ENCODE data around the gene ZBTB6.
"Not testable (repeated sequence)": the region's sequence is repeated elsewhere in the genome, so short reads cannot be mapped to it uniquely, and the experiment has no call there.

The ZBTB6 gene

DNA sequence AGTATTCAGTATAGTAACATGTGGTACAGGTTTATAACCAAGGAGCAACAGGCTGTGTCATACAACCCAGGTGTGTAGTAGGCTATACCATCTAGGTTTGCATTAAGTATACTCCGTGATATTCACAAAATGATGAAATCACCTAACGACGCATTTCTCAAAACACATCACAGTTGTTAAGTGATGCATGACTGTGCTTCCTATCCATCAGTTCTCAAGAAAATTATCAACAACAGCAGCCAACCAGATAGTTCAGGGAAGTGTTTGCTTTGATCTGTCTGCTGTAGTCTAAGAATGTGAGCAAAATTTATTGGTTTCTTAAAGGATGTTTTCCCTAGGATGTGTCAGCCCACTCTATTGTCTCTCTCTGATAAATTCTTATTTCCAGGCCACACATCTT is 10.8 kb upstream of the ZBTB6 start:
- DNase-seq (ENCODE audit: low spot score) = no peak

DNA sequence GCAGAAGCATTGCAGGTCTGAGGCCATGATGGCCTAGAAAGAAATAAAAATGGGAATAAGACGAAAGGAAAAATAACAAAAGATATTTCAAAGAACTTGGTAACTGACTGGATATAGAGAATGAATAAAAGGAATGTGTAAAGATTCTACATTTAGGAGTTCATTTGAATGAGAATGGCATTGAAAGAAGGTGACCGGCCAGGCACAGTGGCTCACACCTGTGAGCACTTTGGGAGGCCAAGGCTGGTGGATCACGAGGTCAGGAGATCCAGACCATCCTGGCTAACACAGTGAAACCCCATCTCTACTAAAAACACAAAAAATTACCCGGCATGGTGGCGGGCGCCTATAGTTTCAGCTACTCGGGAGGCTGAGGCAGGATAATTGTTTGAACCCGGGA is 9.6 kb upstream of the ZBTB6 start:
- DNase-seq (ENCODE audit: low spot score) = no peak

DNA sequence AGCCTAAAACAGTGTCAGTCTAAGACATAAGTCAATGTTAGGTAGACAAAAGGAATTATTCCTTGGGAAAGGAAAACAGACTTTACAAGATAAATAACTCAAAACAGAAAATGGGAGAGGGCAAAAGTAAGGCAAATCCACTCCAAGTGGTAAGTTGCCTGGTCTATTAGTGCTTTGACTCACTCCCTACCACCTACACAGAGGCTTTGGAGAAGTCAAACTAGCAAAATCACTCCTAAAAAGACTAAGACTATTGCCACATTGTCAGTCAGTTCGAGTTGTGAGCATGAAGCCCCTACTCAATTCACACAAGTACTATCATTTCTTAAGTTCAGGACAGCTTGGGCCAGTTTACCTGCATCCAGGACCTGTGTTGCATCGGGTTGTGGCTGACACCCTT is 5.2 kb upstream of the ZBTB6 start:
- DNase-seq (ENCODE audit: low spot score) = no peak

DNA sequence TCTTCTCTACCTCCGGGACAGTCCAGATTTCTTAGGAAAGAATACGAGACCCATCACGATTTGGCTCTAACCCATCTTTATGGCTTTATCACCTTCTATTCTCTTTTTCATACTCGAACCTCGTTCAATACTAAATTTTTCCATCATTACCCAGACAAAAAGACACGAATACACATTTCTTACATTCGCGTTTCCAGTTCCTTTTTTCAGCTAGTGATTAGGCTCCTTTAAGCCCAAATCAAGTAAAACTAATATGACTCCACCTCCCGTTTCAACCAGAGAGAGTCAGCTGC is 506 bp downstream of the ZBTB6 start:
- no peak for DNase-seq (ENCODE audit: low spot score)

DNA sequence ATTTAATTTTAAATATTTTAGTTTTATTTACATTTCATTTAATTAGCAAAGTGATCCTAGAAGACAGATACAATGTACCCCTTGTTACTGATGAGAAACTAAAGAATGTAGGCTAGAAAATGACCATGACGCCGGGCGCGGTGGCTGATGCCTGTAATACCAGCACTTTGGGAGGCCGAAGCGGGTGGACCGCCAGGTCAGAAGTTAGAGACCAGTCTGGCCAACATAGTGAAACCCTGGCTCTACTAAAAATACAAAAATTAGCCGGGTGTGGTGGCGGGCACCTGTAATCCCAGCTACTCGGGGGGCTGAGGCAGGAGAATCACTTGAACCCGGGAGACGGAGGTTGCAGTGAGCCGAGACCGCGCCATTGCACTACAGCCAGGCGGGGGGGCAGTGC is 7.0 kb downstream of the ZBTB6 start:
- DNase-seq (ENCODE audit: low spot score) = not testable (repeated sequence)

DNA sequence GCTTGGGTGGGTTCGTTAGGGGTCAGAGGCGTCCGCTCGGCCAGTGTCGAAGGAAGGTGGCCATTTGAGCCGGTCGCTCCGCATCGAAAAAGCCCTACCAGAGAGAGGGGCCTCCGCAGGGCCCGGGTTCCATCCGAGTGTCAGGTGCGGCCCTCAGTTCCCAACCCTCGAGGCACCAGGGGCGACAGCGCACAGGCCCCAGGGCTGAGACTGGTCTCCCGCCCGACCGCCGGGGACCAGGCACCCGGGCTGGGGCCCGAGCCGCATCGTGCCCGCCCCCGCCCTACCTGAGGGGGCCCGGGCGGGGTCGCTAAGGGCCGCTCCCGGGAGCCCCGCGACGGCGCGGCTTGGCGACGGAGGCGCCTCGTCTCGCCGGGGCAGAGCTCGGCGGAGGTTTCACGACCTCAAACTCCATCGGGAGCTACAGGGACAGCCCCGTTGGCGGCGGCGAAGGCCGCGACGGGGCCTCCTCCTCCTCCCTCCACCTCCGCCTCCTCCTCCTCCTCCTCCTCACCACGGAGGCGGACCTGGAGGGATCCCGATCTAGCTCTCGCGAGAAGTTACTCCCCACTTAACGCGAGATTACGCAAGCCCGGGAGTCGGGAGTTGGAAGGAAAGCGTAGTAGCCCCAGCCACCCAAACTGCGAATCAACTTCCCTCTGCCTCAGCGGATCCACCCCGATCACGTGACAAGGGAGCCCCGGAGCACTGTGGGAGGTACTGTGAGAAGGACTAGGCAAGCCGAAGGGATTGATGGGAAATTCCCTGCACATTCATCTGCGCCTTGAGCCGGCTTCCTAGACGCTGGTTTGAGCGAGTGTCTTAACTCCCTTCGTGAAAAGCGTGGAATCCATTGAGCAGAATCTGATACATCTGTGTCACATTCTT is 8.1 kb downstream of the ZBTB6 start, which contains the start of gene RC3H2:
Gene RC3H2, minus strand, starts transcription at position 537 of the 888 bp plus-strand sequence. CDS start 7,850 bp downstream, outside the sequence.
- DNase-seq (ENCODE audit: low spot score) = peak; percentile 97

DNA sequence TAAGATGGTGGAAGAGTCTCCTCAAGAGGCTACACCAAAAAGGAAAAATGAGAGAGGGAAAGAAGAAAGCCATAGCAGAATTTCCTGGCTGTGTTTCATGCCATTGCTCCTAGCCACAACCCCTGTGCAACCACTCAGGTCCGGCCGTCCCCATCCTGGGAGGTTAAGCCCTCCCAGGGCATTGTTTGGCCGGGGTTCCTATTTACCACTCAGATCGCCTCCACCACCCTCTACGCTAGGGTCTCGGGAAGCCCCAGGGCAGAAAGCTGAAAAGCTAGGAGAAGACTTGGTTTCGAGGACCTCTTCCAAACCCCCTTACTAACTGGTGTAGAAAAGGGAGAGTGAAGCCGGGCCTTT is 8.7 kb downstream of the ZBTB6 start:
- DNase-seq (ENCODE audit: low spot score) = peak; percentile 42

DNA sequence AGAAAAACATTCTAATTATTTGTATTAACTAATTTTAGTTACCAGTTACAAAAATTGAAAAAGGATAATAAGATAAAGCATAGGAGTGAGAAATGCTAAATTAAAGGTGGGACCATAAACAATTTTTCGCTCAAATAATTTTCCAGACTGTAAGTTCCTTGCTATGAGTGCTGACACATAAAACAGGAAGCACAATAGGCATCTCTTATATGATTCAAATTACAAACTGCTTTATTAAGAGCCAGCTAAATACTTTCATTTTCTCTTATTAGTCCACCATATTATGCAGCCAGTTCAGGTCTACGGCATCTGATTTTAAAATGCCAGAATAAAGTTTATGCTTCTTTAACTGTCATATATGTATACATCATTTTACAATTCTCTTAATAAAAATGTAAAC is 12.3 kb downstream of the ZBTB6 start:
- no peak for DNase-seq (ENCODE audit: low spot score)

DNA sequence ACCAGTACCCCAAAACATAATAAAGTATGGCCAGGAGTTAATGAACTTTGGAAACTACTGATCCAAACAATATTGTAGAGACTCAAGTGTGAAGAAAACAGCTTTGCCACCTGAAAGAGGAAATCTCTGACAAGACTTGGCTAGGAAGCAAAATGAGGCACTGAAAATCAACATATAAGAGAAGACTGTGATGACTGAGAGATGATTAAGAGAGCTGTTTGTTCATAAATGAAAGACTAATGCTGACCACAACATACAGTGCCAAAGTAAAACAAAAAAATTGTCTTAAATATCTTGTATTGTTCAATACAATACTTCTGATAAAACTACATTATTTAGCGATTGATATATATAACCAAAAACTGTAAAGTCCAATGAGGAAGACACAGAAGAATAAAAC is 15.2 kb downstream of the ZBTB6 start:
- peak; percentile 9 for DNase-seq (ENCODE audit: low spot score)

DNA sequence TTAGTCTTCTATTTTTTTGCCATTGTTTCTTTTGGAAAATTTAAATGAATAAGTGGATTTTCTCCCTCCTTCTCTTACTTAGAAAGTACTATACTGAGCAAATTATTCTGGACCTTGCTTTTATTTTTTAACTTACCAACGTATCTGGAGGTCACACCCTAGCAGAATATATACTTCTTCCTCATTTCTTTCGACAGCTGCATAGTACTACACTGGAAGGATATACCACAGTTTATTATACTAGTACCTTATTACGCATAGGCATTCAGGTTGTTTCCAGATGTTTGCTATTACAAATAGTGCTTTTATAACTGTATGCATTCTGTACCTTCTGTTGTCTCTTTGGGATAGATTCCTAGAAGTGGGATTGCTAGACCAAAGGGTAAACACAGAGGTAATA is 24.6 kb downstream of the ZBTB6 start:
- DNase-seq (ENCODE audit: low spot score) = no peak

DNA sequence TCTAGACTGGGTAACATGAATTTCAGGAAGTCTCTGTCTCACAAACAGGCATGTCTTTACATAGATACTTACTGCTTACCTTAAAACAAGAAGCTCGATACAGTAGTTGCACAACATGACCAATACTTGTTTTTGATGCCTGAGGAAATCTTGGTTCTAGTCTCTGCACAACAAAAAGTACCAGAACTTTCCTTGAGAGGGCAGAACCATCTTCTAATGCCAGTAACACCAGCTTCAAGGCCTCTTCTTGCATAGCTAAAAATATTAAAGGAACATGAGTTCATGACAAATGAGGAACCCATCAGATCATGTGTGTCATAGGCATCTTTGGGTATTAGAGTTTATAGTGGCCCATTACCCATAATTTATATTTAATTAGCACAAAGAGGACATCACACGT is 30.0 kb downstream of the ZBTB6 start:
- no peak for DNase-seq (ENCODE audit: low spot score)

DNA sequence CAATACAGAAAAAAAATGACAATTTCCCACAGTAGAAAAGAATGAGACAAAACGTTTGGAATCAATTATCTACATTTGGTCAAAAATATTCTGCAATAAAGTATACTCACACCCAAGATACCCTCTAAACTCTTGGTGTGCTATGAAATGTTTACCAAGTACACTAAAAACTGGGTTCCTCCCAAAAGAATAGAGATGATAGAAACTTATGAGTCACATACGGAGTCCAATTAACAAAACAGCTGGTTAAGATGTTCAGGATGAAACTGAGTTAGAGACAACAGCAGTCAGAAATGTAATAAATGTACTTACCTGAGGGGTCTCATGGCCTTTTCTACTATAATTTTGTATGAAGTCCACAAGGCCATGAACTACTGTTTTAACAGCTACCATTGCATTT is 33.7 kb downstream of the ZBTB6 start:
- no peak for DNase-seq (ENCODE audit: low spot score)

DNA sequence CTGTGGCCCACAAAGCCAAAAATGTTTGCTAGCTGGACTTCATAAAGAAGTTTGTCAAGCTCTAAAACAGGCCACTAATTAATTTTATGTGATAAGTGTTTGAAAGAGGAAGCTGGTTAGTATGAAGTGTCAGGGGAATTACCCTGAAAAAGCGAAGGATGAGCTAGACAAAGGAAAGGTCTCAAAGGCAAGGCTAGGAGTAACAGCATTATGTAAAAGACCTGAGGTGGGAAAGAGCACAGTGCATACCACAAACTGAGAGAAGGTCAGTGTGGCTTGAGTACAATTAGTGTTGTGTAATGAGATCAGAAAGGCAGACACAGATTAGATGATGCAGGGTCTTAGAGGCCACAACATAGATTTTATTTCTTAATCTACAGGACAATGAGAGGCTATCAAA is 37.6 kb downstream of the ZBTB6 start:
- DNase-seq (ENCODE audit: low spot score) = no peak

DNA sequence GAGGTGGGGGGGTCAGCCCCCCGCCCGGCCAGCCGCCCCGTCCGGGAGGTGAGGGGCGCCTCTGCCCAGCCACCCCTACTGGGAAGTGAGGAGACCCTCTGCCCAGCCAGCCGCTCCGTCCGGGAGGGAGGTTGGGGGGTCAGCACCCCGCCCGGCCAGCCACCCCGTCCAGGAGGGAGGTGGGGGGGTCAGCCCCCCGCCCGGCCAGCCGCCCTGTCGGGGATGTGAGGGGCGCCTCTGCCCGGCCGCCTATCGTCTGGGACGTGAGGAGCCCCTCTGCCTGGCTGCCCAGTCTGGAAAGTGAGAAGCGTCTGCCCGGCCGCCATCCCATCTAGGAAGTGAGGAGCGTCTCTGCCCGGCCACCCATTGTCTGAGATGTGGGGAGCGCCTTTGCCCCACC is 45.8 kb downstream of the ZBTB6 start:
- not testable (repeated sequence) for DNase-seq (ENCODE audit: low spot score)

DNA sequence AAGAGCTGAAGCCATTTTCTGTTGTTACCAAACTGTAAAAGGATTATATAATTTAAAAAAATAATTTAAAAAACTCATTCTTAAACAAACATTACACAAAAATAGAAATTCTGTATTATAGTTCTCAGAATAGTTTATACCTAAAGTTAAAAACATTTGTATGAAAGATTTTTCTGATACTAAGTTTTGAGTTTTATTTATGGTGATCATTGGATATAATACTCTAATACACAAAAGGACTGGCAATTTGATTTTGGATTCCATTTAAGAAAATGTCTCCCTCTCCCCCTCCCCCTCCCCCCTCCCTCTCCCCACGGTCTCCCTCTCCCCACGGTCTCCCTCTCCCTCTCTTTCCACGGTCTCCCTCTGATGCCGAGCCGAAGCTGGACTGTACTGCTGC is 47.0 kb downstream of the ZBTB6 start:
- DNase-seq (ENCODE audit: low spot score) = no peak

DNA sequence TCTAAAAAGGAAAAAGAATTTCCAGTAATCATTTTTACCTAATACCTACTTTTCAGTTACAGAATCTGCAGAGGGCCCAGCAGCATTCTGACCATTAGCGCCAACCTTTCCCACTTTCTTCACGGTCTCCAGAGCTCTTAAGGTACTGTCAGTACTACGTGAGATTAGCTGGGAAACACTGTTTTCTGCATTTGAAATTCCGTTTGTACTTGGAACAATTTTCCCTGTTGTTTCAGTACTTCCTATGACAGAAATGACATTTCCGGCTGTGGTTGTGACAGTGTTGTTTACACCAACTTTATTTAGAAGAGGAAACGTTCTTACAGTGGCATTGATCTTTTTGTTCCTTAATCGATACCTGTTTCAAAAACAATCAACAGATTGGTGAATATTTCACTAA is 47.8 kb downstream of the ZBTB6 start:
- DNase-seq (ENCODE audit: low spot score) = no peak

DNA sequence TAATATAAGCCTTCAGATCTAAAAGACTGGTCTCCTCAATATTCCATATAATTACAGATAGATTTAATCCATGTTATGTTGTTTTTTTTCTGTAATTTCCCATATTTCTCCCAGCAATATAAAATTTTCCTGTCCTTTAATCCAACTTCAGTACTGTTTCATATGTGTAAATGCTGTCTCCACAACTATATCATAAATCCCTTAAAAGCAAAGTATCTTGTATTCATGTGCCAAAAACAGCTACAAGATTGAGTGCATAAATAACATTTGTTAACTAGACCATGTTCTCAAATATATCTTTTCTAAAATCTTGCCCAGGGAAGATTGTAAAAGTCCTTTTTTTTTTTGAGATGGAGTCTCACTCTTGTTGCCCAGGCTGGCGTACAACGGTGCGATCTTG is 49.7 kb downstream of the ZBTB6 start:
- DNase-seq (ENCODE audit: low spot score) = no peak

DNA sequence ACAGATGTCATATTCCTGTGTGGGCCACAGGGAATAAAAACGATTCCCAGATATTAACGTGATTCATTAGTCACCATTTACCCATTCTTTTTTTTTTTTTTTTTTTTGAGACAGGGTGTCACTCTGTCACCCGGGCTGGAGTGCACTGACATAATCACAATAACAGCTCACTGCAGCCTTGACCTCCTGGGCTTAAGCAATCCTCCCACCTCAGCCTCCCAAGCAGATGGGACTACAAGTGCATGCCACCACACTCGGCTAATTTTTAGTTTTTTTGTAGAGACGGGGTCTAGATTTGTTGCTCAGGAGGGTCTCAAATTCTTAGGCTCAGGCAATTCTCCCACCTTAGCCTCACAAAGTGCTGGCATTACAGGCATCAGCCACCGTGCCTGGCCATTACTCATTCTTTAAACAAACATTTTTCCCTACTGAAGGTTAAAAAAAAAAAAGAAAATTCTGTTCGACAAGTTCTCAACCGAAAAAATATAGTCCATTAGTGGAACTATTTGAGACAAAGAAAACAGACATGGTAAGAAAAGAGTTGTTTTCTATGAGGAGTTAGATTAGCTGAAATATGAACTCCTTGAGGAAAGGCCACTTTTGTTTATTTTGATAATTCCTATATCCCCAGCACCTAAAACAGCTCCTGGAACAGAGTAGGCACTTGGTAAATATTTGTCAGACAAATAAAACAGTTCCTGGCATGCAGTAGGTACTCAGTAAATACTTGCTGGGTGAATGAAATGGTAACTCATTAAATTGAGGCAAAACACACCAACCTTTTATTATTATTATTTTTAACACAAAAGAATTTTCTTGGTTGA is 52.6 kb downstream of the ZBTB6 start:
- no peak for DNase-seq (ENCODE audit: low spot score)

All from AG20443 (cell line).